ENCODE data around the gene ITPR1.

Gene ITPR1

GRCh38 chr3:4807381-4808280, 314.5 kb downstream of the ITPR1 start (continued):
- no peak for TF ChIP-seq OSR1 (CRISPR knock-in tag; IDR thresholded peaks at IDR 0.05)
- no peak for TF ChIP-seq SNAI2 (CRISPR knock-in tag; IDR thresholded peaks at IDR 0.05)
- no peak for TF ChIP-seq GLIS3 (CRISPR knock-in tag; IDR thresholded peaks at IDR 0.05)
- no peak for TF ChIP-seq CSDC2 (CRISPR knock-in tag; IDR thresholded peaks at IDR 0.05)

GRCh38 chr3:4808637-4809036, 315.5 kb downstream of the ITPR1 start:
- no peak for TF ChIP-seq ZC3H10 (CRISPR knock-in tag; IDR thresholded peaks at IDR 0.05)
- TF ChIP-seq OSR1 (CRISPR knock-in tag; IDR thresholded peaks at IDR 0.05), result no peak
- TF ChIP-seq GLIS3 (CRISPR knock-in tag; IDR thresholded peaks at IDR 0.05), result no peak
- no peak for TF ChIP-seq TSHZ2 (CRISPR knock-in tag; IDR thresholded peaks at IDR 0.05)
- TF ChIP-seq ISL1 (CRISPR knock-in tag; IDR thresholded peaks at IDR 0.05), result no peak
- no peak for TF ChIP-seq PATZ1 (CRISPR knock-in tag; IDR thresholded peaks at IDR 0.05; ENCODE audit: borderline replicate concordance)
- no peak for TF ChIP-seq PPARA (CRISPR knock-in tag; IDR thresholded peaks at IDR 0.05; ENCODE audit: borderline replicate concordance)
- TF ChIP-seq CREB5 (CRISPR knock-in tag; IDR thresholded peaks at IDR 0.05; ENCODE audit: low read depth), result no peak
- TF ChIP-seq TOX (CRISPR knock-in tag; IDR thresholded peaks at IDR 0.05; ENCODE audit: borderline replicate concordance), result no peak
- no peak for TF ChIP-seq RARB (CRISPR knock-in tag; IDR thresholded peaks at IDR 0.05)
- TF ChIP-seq POU6F1 (CRISPR knock-in tag; IDR thresholded peaks at IDR 0.05; ENCODE audit: borderline replicate concordance, low read depth), result no peak
- no peak for TF ChIP-seq ESRRG (CRISPR knock-in tag; IDR thresholded peaks at IDR 0.05)
- TF ChIP-seq BACH2 (CRISPR knock-in tag; IDR thresholded peaks at IDR 0.05; ENCODE audit: borderline replicate concordance), result no peak
- no peak for ATAC-seq

GRCh38 chr3:4809922-4810321, 316.8 kb downstream of the ITPR1 start:
- TF ChIP-seq ISL1 (CRISPR knock-in tag; IDR thresholded peaks at IDR 0.05), result no peak
- TF ChIP-seq ZNF70 (CRISPR knock-in tag; IDR thresholded peaks at IDR 0.05), result no peak
- no peak for TF ChIP-seq CREB5 (CRISPR knock-in tag; IDR thresholded peaks at IDR 0.05; ENCODE audit: low read depth)
- no peak for TF ChIP-seq ZFP30 (CRISPR knock-in tag; IDR thresholded peaks at IDR 0.05)
- TF ChIP-seq ZC3H10 (CRISPR knock-in tag; IDR thresholded peaks at IDR 0.05), result no peak
- ATAC-seq, result no peak

GRCh38 chr3:4812591-4812990, 319.4 kb downstream of the ITPR1 start:
- ATAC-seq, result no peak
- no peak for TF ChIP-seq PATZ1 (CRISPR knock-in tag; IDR thresholded peaks at IDR 0.05; ENCODE audit: borderline replicate concordance)
- TF ChIP-seq ZC3H10 (CRISPR knock-in tag; IDR thresholded peaks at IDR 0.05), result no peak
- TF ChIP-seq GLIS3 (CRISPR knock-in tag; IDR thresholded peaks at IDR 0.05), result no peak
- no peak for TF ChIP-seq TCF4 (CRISPR knock-in tag; IDR thresholded peaks at IDR 0.05; ENCODE audit: borderline replicate concordance)
- no peak for TF ChIP-seq ZNF70 (CRISPR knock-in tag; IDR thresholded peaks at IDR 0.05)
- TF ChIP-seq CSRNP3 (CRISPR knock-in tag; IDR thresholded peaks at IDR 0.05), result no peak
- TF ChIP-seq ZNF8 (CRISPR knock-in tag; IDR thresholded peaks at IDR 0.05), result no peak
- no peak for TF ChIP-seq BACH2 (CRISPR knock-in tag; IDR thresholded peaks at IDR 0.05; ENCODE audit: borderline replicate concordance)
- TF ChIP-seq POU6F1 (CRISPR knock-in tag; IDR thresholded peaks at IDR 0.05; ENCODE audit: borderline replicate concordance, low read depth), result no peak

Data from SK-N-SH treated with all-trans-retinoic acid at 6 μM for 48 hours (cell line).